Measurements from ENCODE around the gene CCDC47.
A peak's percentile ranks its signal among the peaks of the same experiment; 100 is the strongest.

The CCDC47 gene

GRCh38 chr17:63703556-63704258, 69.7 kb downstream of the CCDC47 start:
- no peak overlapping the region for H3K4me3 ChIP-seq (ENCODE audit: low read depth, low read length)
- TF ChIP-seq, protein P1, sequence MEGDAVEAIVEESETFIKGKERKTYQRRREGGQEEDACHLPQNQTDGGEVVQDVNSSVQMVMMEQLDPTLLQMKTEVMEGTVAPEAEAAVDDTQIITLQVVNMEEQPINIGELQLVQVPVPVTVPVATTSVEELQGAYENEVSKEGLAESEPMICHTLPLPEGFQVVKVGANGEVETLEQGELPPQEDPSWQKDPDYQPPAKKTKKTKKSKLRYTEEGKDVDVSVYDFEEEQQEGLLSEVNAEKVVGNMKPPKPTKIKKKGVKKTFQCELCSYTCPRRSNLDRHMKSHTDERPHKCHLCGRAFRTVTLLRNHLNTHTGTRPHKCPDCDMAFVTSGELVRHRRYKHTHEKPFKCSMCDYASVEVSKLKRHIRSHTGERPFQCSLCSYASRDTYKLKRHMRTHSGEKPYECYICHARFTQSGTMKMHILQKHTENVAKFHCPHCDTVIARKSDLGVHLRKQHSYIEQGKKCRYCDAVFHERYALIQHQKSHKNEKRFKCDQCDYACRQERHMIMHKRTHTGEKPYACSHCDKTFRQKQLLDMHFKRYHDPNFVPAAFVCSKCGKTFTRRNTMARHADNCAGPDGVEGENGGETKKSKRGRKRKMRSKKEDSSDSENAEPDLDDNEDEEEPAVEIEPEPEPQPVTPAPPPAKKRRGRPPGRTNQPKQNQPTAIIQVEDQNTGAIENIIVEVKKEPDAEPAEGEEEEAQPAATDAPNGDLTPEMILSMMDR (IDR thresholded peaks at IDR 0.05; ENCODE audit: low read depth, low read length, missing control alignments), result no peak
- no peak for DNase-seq (ENCODE audit: low read depth)

GRCh38 chr17:63703029-63703428, 70.4 kb downstream of the CCDC47 start:
- TF ChIP-seq, protein P1 (IDR thresholded peaks at IDR 0.05; ENCODE audit: low read depth, low read length, missing control alignments), result no peak
- no peak for DNase-seq (ENCODE audit: low read depth)
- H3K4me3 ChIP-seq (ENCODE audit: low read depth, low read length), result no peak overlapping the region

DNA sequence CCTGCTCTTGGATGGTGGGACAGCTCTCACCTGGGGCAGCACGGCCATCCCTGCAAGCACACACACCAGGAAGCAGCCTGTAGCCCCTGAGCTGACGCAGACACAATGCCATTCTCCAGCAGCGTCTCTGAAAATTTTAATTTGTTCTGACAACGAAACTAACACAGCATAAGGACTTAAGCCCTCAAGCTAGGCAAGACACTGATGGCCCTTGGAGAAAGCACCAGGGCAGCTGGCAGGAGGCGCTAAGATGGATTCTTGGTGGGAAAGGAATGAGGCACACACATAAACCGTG, 70.7 kb downstream of the CCDC47 start:
- peak overlapping the region; percentile 61 for H3K4me3 ChIP-seq (ENCODE audit: low read depth, low read length)
- DNase-seq (ENCODE audit: low read depth), result no peak
- TF ChIP-seq, protein P1 (IDR thresholded peaks at IDR 0.05; ENCODE audit: low read depth, low read length, missing control alignments), result no peak

DNA sequence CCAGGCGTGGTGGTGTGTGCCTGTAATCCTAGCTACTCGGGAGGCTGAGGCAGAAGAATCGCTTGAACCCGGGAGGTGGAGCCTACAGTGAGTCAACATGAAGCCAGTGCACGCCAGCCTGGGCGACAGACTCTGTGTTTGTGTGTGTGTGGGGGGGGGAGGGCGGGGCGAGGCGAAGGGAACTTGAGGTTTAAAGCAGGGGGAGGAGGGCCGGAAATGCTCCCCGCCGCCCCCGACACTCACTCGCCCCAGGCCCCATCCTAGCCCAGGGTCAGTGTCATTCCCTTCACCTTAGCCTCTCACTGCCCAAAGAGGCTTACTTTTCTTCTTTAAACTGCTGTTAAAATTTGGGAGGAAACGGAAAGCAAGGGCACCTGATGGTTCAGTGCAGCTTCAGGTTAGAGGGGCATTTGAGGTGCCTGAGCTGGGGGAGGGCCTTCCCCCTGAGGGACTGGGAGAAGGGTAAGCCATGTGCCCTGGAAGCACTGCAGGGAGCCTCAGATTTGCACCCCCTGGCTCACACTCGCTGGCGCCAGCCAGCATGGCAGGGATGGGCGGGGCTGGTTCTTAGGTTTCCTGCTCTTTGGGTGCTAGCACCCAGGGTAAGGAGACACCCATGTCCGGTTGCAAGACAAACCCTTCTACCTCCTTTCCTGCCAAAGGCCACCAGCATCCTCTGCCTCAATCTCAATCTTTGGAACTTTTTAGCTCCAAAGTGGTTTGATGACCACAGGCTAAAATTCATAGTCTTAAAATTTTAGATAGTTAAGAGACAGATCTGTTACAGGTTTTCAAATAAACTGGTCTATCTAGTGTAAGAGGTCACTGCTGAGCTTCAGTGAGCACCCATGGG, 71.3 kb downstream of the CCDC47 start:
- peak overlapping the region; percentile 63 for H3K4me3 ChIP-seq (ENCODE audit: low read depth, low read length)
- peak; percentile 64 for DNase-seq (ENCODE audit: low read depth)

DNA sequence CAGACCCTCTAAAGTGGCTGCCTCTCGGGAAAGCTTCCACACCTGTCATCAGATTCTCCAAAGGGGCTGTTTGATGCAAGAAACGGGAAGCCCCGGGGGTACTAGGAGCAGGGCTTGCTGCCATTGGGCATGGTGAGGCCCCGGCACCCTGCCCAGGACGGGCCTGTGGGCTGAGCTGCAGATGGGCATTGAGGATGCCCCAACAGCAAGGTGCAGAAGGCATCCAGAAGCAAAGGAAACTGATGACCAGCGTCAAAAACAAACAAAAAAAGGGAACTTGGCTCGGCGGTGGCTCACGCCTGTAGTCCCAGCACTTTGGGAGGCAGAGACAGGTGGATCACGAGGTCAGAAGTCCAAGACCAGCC, 72.0 kb downstream of the CCDC47 start:
- TF ChIP-seq, protein P1 (IDR thresholded peaks at IDR 0.05; ENCODE audit: low read depth, low read length, missing control alignments), result no peak
- peak overlapping the region; percentile 63 for H3K4me3 ChIP-seq (ENCODE audit: low read depth, low read length)
- no peak for DNase-seq (ENCODE audit: low read depth)

More for the DNA sequence above, 71.3 kb downstream of the CCDC47 start:
- TF ChIP-seq, protein P1 (IDR thresholded peaks at IDR 0.05; ENCODE audit: low read depth, low read length, missing control alignments), result no peak

GRCh38 chr17:63700528-63701455, 72.6 kb downstream of the CCDC47 start:
- TF ChIP-seq, protein P1 (IDR thresholded peaks at IDR 0.05; ENCODE audit: low read depth, low read length, missing control alignments), result peak; percentile 0
- no peak for DNase-seq (ENCODE audit: low read depth)
- H3K4me3 ChIP-seq (ENCODE audit: low read depth, low read length), result peak overlapping the region; percentile 63
